ENCODE measurements around the gene KRTAP10-6.
"Not testable (repeated sequence)": the region's sequence is repeated elsewhere in the genome, so short reads cannot be mapped to it uniquely, and the experiment has no call there.

The KRTAP10-6 gene, protein sequence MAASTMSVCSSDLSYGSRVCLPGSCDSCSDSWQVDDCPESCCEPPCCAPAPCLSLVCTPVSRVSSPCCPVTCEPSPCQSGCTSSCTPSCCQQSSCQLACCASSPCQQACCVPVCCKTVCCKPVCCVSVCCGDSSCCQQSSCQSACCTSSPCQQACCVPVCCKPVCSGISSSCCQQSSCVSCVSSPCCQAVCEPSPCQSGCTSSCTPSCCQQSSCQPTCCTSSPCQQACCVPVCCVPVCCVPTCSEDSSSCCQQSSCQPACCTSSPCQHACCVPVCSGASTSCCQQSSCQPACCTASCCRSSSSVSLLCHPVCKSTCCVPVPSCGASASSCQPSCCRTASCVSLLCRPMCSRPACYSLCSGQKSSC

GRCh38 chr21:44592446-44593311 lies at the start of gene KRTAP10-6:
Gene KRTAP10-6, minus strand, starts transcription at chr21:44592505. Its CDS starts 21 bp downstream, at chr21:44592484.
- no peak for DNase-seq

GRCh38 chr21:44640761-44641160 lies 48.5 kb upstream of the KRTAP10-6 start:
- DNase-seq, result no peak

- no peak for DNase-seq
These were observed 47.0 kb upstream of the KRTAP10-6 start for GRCh38 chr21:44639331-44639655.

DNA sequence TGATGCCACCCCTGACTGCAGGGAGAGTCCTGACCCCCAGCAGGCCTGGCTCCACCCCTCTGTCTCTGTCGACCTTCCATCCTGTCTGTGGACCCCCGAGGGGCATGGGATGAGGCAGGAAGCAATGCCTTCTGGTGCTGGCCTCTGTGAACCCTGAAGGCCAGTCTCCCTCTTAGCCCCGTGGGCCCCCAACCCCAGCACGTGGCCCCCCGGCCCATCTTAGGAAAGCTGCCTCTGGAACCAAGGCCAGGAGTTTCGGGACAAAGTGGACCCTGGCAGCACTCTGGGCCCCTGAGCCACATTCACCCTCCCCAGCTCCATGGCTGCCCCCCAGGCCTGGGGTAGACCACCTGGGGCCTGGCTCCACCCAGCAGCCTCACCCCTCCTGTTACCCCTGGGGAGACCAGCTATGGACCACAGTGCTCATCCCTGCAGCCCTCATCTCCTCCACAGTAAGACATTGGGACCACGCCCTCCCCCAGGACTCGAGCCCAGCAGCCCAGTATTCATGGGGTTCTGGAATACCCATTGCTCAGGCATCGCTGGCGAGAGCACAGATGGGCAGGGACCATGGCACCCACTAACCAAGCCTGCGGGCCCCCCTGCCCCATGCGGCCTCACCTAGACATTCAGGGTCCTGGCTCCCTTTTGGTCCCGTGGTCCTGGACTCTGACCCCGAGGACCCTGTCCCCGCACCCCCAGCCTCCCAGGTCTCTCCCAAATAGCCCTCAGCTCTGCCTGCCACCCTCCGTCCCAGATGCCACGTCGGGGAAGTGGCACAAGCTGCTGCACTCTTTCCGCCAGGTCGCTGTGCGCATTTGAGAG lies 46.4 kb upstream of the KRTAP10-6 start:
- DNase-seq, result not testable (repeated sequence)

DNA sequence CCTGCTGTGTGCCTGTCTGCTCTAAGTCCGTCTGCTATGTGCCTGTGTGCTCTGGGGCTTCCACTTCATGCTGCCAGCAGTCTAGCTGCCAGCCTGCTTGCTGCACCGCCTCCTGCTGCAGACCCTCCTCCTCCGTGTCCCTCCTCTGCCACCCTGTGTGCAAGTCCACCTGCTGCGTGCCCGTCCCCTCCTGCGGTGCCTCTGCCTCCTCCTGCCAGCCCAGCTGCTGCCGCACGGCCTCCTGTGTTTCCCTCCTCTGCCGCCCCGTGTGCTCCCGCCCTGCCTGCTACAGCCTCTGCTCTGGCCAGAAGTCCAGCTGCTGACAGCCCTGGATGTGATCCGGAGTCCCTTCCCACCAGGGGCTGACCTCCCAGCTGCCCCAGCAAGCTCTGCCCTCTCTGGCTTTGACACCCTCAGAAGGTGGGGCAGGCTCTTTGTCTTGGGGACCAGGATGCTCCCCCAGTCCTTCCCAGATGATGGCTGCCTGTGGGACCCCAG lies 45.6 kb upstream of the KRTAP10-6 start:
- DNase-seq, result not testable (repeated sequence)

GRCh38 chr21:44637018-44637850 lies 44.9 kb upstream of the KRTAP10-6 start, which contains the start of gene KRTAP10-10:
Gene KRTAP10-10, plus strand, starts transcription at chr21:44637356. Its CDS starts 62 bp downstream, at chr21:44637418.
- no peak for DNase-seq

- DNase-seq, result no peak
These were observed 44.1 kb upstream of the KRTAP10-6 start for GRCh38 chr21:44636209-44637017.

GRCh38 chr21:44632067-44632466 lies 39.8 kb upstream of the KRTAP10-6 start:
- no peak for DNase-seq

GRCh38 chr21:44630440-44630839 lies 38.1 kb upstream of the KRTAP10-6 start:
- DNase-seq, result no peak

GRCh38 chr21:44628707-44629391 lies 36.5 kb upstream of the KRTAP10-6 start:
- DNase-seq, result no peak

GRCh38 chr21:44627831-44628233 lies 35.5 kb upstream of the KRTAP10-6 start:
- not testable (repeated sequence) for DNase-seq

DNA sequence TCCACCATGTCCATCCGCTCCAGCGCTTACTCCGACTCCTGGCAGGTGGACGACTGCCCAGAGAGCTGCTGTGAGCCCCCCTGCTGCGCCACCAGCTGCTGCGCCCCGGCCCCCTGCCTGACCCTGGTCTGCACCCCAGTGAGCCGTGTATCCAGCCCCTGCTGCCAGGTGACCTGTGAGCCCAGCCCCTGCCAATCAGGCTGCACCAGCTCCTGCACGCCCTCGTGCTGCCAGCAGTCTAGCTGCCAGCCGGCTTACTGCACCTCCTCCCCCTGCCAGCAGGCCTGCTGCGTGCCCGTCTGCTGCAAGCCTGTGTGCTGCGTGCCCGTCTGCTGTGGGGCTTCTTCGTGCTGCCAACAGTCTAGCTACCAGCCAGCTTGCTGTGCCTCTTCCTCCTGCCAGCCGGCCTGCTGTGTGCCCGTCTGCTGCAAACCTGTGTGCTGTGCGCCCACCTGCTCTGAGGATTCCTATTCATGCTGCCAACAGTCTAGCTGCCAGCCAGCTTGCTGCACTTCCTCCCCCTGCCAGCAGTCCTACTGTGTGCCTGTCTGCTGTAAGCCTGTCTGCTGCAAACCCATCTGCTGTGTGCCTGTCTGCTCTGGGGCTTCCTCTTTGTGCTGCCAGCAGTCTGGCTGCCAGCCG lies 35.0 kb upstream of the KRTAP10-6 start:
- DNase-seq, result not testable (repeated sequence)

- no peak for DNase-seq
These were observed 34.4 kb upstream of the KRTAP10-6 start, which contains the start of gene KRTAP10-9 for GRCh38 chr21:44626673-44627143. Gene KRTAP10-9, plus strand, starts transcription at chr21:44627093. Its CDS starts 79 bp downstream, at chr21:44627172.

DNA sequence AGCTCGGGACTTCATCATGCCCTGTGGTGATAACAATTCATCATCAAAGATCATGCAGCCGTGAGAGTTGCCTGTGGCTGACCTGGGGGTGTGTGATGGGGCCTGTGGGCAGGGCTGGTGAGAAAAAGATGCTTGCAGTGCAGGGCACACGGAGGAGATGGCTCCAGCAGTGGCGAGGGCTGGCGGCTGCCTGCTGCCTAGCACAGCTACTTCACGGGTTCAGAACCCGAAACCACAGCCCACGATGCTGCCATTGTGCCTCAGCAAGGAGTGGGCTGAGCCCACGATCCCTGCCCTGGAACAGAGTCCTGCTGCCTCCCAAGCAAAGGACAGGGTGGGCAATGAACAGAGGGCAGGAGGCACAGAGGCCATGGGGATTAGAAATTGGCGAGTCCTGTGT lies 34.0 kb upstream of the KRTAP10-6 start:
- no peak for DNase-seq

DNA sequence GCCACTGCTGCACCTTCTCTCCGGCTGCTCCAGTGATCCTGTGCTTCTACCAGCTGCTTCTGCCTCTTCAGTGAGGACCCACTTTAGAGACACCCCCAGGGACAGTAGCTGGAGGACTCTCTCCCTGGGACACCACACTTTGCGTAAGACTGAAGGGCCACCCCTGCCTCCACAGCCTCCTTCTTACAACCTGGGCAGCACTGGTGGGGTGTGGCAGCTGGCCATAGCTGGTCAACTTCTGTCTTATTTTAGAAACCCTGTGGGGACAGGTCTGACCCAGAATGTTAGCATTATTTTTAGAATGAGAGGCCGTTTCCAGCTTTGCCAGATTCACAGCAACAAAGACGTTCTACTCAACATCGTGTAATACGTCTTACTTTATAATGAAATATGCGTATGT lies 33.5 kb upstream of the KRTAP10-6 start:
- no peak for DNase-seq

DNA sequence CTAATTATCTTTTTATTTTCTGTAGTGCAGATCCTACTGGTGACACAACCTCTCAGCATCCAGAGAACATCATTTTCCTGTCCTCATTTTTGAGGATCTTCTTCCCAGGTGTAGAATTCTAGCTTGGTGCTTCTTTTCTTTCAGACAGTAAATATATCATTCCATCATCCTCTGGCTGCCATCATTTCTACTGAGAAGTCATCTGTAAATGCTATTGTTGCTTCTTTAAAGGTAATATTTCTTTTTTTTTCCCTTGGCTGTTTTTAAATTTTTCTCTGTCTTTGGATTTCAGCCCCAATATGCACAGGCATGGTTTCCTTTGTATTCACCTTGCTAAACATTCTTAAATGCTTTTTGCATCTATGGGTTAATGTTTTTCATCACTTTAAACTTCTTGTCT lies 31.3 kb upstream of the KRTAP10-6 start:
- no peak for DNase-seq

- no peak for DNase-seq
These were observed 27.6 kb upstream of the KRTAP10-6 start for GRCh38 chr21:44619886-44620285.

DNA sequence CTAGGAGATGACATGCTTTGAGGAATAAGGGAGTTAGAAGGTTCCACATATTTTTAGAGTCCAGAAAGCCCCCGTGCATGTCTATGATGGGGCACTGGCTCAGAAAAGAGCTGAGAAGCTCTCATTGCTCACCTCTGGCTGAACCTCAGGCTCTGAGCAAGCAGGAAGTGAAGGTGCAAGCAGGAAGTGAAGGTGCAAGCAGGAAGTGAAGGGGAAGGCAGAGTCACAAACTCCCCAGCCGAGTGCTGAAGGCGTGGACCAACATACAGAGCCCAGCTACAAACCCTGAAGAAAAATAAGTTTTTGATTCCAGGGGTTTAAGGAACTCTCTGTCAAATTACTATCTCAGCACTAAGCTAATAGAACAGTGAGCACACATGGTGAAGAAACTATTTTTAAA lies 26.6 kb upstream of the KRTAP10-6 start:
- no peak for DNase-seq

- peak; percentile 7 for DNase-seq
These were observed 26.2 kb upstream of the KRTAP10-6 start for GRCh38 chr21:44618504-44618903.

Data from EL (cell line).